Measurements from ENCODE around the gene SCT.
A peak's percentile ranks its signal among the peaks of the same experiment; 100 is the strongest.
"Not testable (repeated sequence)": the region's sequence is repeated elsewhere in the genome, so short reads cannot be mapped to it uniquely, and the experiment has no call there.

The SCT gene, protein sequence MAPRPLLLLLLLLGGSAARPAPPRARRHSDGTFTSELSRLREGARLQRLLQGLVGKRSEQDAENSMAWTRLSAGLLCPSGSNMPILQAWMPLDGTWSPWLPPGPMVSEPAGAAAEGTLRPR

GRCh38 chr11:626475-627307 lies at the start of gene SCT:
SCT (minus strand) TSS chr11:627181; CDS start chr11:627143, 38 bp downstream.
- DNase-seq (no peak), ATAC-seq (no peak)

GRCh38 chr11:674406-674805 lies 47.4 kb upstream of the SCT start:
- ATAC-seq (no peak), DNase-seq (no peak)

- no peak for DNase-seq
- ATAC-seq = no peak
Observed at GRCh38 chr11:673866-674265, 46.9 kb upstream of the SCT start.

DNA sequence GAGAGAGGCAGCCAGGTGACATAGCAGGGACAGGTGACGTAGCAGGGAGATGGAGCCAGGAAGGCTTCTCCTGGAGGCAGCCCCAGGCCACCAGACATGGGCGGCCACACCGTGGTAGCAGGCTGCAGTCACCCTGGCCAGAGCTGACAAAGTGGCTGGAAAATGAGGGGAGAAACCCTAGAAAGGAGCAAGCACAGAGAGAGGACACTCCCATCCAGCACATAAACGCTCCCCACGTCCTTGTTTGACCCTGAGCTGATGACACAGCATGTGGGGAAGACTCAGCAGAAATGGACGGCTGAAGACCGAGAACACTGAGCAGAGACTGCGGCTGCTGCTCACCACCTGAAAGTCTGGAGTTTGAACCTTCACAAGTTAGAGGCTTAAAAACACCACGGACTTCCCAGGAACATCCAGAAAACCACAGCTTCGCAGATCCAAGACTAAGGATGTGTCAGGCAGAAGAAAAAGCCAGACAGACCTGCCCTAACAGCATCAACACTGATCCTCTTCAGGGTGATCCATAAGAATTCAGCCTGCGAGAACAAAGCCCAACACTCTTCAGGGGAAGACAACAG lies 38.8 kb upstream of the SCT start:
- DNase-seq (no peak), ATAC-seq (no peak)

GRCh38 chr11:665062-665703 lies 38.2 kb upstream of the SCT start:
- DNase-seq = no peak
- ATAC-seq = no peak

GRCh38 chr11:662689-663274 lies 35.8 kb upstream of the SCT start:
- DNase-seq = peak; percentile 54

DNA sequence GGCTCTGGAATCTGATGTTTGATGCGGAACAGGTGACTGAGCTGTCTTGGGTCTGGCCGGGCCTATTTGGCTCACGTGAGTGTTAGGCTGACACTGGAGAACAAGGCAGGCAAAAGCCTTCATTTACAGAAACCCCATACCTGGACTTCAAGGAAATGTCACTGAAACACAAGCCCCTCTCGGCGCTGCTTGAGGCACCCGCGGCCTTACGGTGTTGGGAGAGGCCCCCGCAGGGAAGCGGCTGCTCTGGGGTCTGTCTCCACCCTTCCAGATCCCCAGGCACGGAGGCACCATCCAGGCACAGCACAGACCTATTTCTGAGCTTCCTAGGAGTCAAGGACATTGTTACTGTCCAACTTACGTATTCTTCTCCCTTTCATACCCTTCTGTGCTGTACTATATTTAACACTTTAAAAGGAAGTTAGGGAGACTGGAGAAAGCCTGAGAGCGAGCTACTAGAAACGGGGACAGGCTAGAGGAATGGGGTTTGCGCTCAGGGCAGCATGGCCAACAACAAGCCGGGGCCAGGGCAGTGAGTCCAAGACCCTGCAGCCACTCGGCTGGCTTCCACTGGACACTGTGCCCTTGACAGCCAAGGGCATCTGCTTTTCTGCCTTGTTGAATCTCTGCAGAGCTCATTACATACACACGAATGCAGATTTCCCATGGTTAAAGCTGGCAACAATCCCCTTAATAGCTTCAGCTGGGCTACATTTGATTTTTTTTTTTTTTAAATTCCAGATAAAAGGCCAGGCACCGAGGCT lies 33.9 kb upstream of the SCT start:
- ATAC-seq (no peak), DNase-seq (no peak)

More at GRCh38 chr11:662689-663274, 35.8 kb upstream of the SCT start:
- ATAC-seq = peak; percentile 63

GRCh38 chr11:660281-660680 lies 33.3 kb upstream of the SCT start:
- no peak for DNase-seq
- no peak for ATAC-seq

DNA sequence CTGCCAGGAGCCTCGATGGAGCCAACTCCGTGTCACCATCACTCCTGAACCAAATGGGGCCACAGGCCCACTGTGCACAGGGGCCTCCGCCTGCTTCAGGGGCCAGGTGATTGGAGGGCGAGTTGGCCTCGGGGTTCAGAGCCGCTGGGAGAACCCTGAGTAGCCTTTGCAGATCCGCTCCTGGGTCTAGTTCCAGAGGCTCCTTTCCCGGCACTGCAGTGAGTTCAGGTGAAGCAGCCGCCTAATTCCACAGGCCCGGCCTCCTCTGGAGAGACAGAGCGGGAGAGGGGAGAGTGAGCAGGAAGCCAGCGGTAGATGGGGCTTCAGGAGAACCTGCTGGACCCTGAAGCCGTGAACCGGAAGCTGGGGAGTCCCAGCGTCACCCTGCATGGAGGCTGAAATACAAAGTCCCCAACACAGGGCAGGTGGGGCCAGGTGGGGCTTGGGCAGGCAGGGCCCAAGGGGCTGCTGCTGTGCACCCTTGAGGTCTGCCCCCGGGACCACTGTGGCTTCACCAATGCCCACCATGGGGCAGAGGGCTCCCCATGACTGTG lies 32.6 kb upstream of the SCT start:
- DNase-seq = no peak
- ATAC-seq = no peak

- ATAC-seq (no peak), DNase-seq (no peak)
Observed at GRCh38 chr11:657691-658126, 30.7 kb upstream of the SCT start.

- DNase-seq (no peak), ATAC-seq (no peak)
Observed at GRCh38 chr11:656866-657265, 29.9 kb upstream of the SCT start.

DNA sequence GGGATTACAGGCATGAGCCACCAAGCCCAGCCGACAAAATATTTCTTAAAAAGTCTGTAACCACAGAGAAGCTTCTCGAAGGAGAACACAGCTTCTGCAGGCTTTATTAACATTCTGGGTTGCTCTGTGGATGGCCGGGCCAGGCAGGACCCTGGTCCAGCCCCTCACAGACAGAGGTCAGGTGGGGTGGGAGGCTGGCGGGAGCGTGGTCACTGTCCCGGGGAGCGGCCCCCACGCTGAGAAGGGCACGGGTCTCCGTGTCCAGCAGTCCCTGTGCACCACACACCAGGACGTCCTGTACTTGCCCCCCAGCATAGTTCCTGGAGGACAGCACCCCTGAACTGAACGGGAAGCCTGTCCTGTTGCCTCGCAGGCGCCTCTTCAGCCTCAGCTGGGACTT lies 29.4 kb upstream of the SCT start:
- ATAC-seq = no peak
- DNase-seq = no peak

- DNase-seq (no peak), ATAC-seq (no peak)
Observed at GRCh38 chr11:655036-655726, 28.2 kb upstream of the SCT start.

- not testable (repeated sequence) for DNase-seq, ATAC-seq
Observed at GRCh38 chr11:654444-654843, 27.5 kb upstream of the SCT start.

- ATAC-seq (no peak), DNase-seq (no peak)
Observed at GRCh38 chr11:653837-654236, 26.9 kb upstream of the SCT start.

GRCh38 chr11:653136-653535 lies 26.2 kb upstream of the SCT start:
- not testable (repeated sequence) for DNase-seq, ATAC-seq

GRCh38 chr11:650482-650881 lies 23.5 kb upstream of the SCT start:
- DNase-seq (no peak), ATAC-seq (peak; percentile 9)

DNA sequence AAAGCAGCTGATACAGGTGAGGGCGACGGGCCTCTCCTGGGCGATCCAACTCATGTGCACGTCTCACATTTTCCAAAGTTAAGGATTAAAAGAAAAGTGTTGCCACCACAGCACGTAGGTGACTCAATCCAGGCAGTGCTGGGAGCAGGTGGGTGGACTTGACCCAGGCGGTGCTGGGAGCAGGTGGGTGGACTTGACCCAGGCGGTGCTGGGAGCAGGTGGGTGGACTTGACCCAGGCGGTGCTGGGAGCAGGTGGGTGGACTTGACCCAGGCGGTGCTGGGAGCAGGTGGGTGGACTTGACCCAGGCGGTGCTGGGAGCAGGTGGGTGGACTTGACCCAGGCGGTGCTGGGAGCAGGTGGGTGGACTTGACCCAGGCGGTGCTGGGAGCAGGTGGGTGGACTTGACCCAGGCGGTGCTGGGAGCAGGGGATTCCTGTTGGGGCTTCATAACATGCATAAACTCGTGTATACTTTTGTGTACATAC lies 20.7 kb upstream of the SCT start:
- ATAC-seq, DNase-seq: not testable (repeated sequence)

GRCh38 chr11:646214-646613 lies 19.2 kb upstream of the SCT start:
- ATAC-seq (no peak), DNase-seq (no peak)

DNA sequence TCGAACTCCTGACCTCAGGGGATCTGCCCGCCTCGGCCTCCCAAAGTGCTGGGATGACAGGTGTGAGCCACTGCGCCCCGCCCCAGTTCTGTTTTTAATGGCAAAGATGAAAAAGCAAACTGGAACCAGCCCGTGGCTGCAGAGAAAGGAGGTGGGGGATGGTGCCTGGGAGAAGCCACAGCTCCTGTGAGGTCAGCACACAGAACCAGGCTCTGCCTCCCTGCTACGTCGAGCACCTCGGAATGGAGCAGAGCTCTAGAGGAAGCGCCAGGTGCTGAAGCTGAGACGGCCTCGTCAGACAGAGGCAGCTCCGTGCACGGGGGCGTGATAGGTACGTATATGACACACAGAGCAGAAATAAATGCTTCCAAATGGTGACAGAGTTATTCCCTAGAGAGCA lies 18.6 kb upstream of the SCT start:
- DNase-seq = no peak
- no peak for ATAC-seq
